Right cardiac atrium (tissue), 5 donors: ENCODE results near the gene TTC21A. TPM values are rescaled to one million over a fixed set of nuclear protein-coding genes. Genes with fewer than 3 reads are reported as not detected.
"Not testable (repeated sequence)": the region's sequence is repeated elsewhere in the genome, so short reads cannot be mapped to it uniquely, and the experiment has no call there.

ENCODE experiments used
- ATAC-seq, 2 donors: fragments of 200-7000 bp; cut with Tn5 transposase; one replicate each; pipeline versions ENCODE4 v1.8.0 to v1.9.1; 2020; ENCODE audit warnings: moderate library complexity in 2 of 2, mild to moderate bottlenecking in 1 of 2
- DNase-seq, 3 donors: peaks; one replicate each; pipeline ENCODE4 v3.0.0-alpha.2; 2020
- H3K27ac ChIP-seq: one replicate; pipeline ENCODE4 v1.5.1; 2013; ENCODE audit warnings: mild to moderate bottlenecking, low read length, control low read depth, moderate library complexity
- H3K27me3 ChIP-seq: one replicate; pipeline ENCODE4 v1.6.1; 2013; ENCODE audit not compliant: control insufficient read depth, insufficient read depth
- H3K4me1 ChIP-seq: one replicate; pipeline ENCODE4 v1.6.1; 2013; ENCODE audit warnings: low read length; ENCODE audit not compliant: control insufficient read depth, insufficient read depth
- H3K4me3 ChIP-seq: one replicate; pipeline ENCODE4 v1.5.1; 2013; ENCODE audit warnings: low read length, control low read depth
- H3K9me3 ChIP-seq: one replicate; pipeline ENCODE4 v1.6.1; 2013; ENCODE audit warnings: low read length; ENCODE audit not compliant: control insufficient read depth
- WGBS: extraction: QIAGEN DNeasy Blood & Tissue Kit; methylation state at CpG from one replicate; pipeline ENCODE4 v1.1.7; 2013; 5-methylcytosine and 5-hydroxymethylcytosine counted together
- intact Hi-C, 4 donors: fragments of 100-400 bp; cut with DNase I; formaldehyde crosslinking; loops; one replicate each; pipeline versions ENCODE4 v1.11.0 to v1.14.0; 2022 to 2023
- polyA plus RNA-seq: library from polyadenylated mRNA; stranded (reverse); fragments of 200-250 nt; gene quantifications from one replicate; pipeline ENCODE4 v1.2.3, GENCODE V29; 2013
- total RNA-seq, 4 donors: library from RNA; stranded (reverse); fragmentation: NEBNext Ultra II Directional; extraction: Animal tissue kit (Norgen Biotek cat#: 25700); gene quantifications; one replicate each; pipeline ENCODE4 v1.2.1, GENCODE V29; 2021
- donor health status: healthy with polysubstance abuse.
- donor health status: DM: no; HTN: yes; CAD: no.
- donor health status: DM: no; HTN: no; CAD: no.
- donor health status: DM: no; HTN: yes; CAD: no; lungs with severe emphysema.
- donor health status: DM: yes; HTN: yes; CAD: no.

Gene TTC21A
- total and polyA plus RNA-seq, 5 donors, result 1.9 to 3.4 (median 2.2) TPM

- DNase-seq, result no peak
- Histone ChIP-seq H3K4me1 (peaks cover 2% of the 10 kb centered on the region), H3K9me3 (no peaks in the 10 kb centered on the region), H3K27me3 (no peaks in the 10 kb centered on the region), H3K4me3 (no peak overlapping the region), H3K27ac (no peak overlapping the region)
- ATAC-seq, result no peak
- 53% methylated on average over 5 of the region's 5 CpGs for whole genome bisulfite sequencing
- intact Hi-C loops, result no loop called here
Measured at GRCh38 chr3:39158148-39158715, 50.8 kb downstream of the TTC21A start.

GRCh38 chr3:39164414-39164813 is 56.9 kb downstream of the TTC21A start:
- 94% methylated on average over 3 of the region's 3 CpGs for WGBS
- H3K4me3 ChIP-seq, result no peak overlapping the region
- no peaks in the 10 kb centered on the region for H3K27me3 ChIP-seq
- intact Hi-C loops, result no loop called here
- no peaks in the 10 kb centered on the region for H3K9me3 ChIP-seq
- no peak for ATAC-seq
- DNase-seq, result no peak
- peaks cover 8% of the 10 kb centered on the region for H3K4me1 ChIP-seq
- no peak overlapping the region for H3K27ac ChIP-seq

DNA sequence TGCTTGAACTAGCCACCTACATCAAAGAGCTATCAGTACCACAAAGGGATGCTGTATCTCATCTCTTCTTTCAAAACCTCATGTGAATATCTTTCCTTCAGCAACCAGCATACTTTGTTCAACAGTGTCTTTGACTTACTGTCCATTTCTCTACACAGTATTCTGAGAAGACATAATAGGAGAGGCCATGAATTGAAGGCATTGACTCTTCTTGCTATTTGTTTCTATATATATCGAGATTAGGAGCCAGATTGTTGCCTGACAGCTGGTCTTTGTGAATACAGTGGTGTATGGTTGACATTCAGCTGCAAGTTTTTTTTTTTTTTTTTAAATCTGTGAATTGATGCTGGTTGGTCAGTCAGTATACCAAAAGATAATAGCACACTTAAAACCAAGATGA is 58.0 kb downstream of the TTC21A start:
- H3K4me3 ChIP-seq, result no peak overlapping the region
- 56% methylated on average over 1 of the region's 1 CpG for WGBS
- H3K9me3 ChIP-seq, result no peaks in the 10 kb centered on the region
- DNase-seq (no peak), ATAC-seq (no peak)
- intact Hi-C loops, result no loop called here
- no peaks in the 10 kb centered on the region for H3K27me3 ChIP-seq
- no peak overlapping the region for H3K27ac ChIP-seq
- H3K4me1 ChIP-seq, result peaks cover 8% of the 10 kb centered on the region

- intact Hi-C loops, result no loop called here
- no peak overlapping the region for H3K27ac ChIP-seq
- H3K27me3 ChIP-seq, result no peaks in the 10 kb centered on the region
- peaks cover 8% of the 10 kb centered on the region for H3K4me1 ChIP-seq
- 49% methylated on average over 3 of the region's 3 CpGs for WGBS
- no peaks in the 10 kb centered on the region for H3K9me3 ChIP-seq
- H3K4me3 ChIP-seq, result no peak overlapping the region
- peak; percentile 78 to 92 for ATAC-seq
- peak in 2 of 3 donors; percentile 69 to 71 for DNase-seq
Measured at GRCh38 chr3:39166134-39166710, 58.7 kb downstream of the TTC21A start.

- Histone ChIP-seq H3K4me3 (no peak overlapping the region), H3K27ac (no peak overlapping the region), H3K9me3 (no peaks in the 10 kb centered on the region), H3K4me1 (peaks cover 8% of the 10 kb centered on the region), H3K27me3 (no peaks in the 10 kb centered on the region)
- ATAC-seq (peak in 1 of 2 donors; percentile 22), DNase-seq (no peak)
- 49% methylated on average over 1 of the region's 1 CpG for WGBS
- intact Hi-C loops, result no loop called here
Measured at GRCh38 chr3:39166932-39167532, 59.6 kb downstream of the TTC21A start.

DNA sequence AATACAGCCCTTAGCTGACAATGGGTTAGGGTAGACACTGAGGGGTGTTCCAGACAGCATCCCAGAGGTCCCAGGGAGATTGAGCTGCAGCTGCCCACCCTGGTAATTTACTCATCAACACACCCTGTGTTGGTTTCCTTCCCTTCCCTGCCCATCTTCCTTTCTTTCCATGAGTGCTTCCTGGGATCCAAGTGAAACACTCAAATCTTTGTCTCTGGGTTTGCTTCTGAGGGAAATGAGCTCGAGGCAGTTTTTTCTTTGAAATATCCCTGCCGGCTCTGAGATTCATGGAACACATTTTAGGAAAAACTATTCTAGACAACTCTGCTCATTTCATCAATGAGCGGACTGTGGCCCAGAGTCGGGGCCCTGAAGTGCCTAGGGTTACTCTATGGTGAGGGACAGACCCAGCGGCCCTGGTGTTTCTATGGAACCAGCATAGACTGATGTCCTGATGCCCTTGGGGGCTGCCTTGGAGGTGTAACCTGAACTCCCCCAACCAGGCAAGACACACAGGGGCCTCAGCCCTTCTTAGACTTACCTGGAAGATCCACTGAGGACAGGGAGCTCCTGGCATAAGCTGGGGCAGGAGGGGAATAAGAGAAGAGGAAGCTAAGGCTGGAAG is 60.8 kb downstream of the TTC21A start:
- Histone ChIP-seq H3K9me3 (no peaks in the 10 kb centered on the region), H3K27ac (no peak overlapping the region), H3K4me1 (peaks cover 8% of the 10 kb centered on the region), H3K27me3 (no peaks in the 10 kb centered on the region), H3K4me3 (no peak overlapping the region)
- ATAC-seq (no peak), DNase-seq (no peak)
- intact Hi-C loops, result no loop called here
- 87% methylated on average over 5 of the region's 5 CpGs for WGBS

DNA sequence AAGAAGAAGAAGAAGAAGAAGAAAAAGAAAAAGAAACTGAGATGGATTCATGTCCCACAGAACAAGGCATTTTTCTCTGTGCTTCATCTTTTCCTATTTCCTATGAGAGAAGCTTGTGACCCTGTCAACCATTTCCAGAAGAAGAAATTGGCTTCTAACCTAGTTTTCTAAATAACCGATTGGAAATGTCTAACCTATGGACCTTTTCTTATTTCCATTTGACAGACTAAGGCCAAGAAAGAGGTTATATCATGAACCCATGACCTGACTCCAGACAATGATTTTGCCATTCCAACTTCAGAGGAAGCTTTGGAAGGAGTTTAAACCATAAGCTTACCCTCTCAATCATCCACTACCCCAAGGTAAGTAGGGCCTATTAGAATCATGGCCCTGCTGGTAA is 62.2 kb downstream of the TTC21A start:
- intact Hi-C loops, result no loop called here
- WGBS, result 63% methylated on average over 1 of the region's 1 CpG
- DNase-seq, result no peak
- no peak overlapping the region for H3K4me3 ChIP-seq
- no peaks in the 10 kb centered on the region for H3K27me3 ChIP-seq
- ATAC-seq, result no peak
- H3K4me1 ChIP-seq, result peaks cover 8% of the 10 kb centered on the region
- H3K27ac ChIP-seq, result no peak overlapping the region
- H3K9me3 ChIP-seq, result no peaks in the 10 kb centered on the region

DNA sequence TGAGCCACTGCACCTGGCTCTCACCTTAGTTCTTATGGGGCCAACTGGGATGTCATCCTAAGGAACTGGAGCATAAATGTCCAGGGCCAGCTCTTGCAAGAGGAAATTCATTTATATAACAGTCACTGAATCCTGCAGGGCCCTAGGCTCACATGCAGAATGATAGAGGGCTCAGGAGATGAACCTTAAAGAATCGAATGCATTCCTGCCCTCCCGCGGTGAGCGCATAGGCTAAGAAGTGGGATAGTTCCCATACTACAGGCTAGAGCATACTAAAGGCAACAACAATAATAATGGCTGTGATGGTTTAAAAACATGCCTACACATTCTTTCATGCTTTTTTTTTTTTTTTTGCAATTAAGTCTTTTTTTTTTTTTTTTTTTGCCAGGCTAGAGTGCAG is 63.0 kb downstream of the TTC21A start:
- intact Hi-C loops, result no loop called here
- no peak for ATAC-seq

DNA sequence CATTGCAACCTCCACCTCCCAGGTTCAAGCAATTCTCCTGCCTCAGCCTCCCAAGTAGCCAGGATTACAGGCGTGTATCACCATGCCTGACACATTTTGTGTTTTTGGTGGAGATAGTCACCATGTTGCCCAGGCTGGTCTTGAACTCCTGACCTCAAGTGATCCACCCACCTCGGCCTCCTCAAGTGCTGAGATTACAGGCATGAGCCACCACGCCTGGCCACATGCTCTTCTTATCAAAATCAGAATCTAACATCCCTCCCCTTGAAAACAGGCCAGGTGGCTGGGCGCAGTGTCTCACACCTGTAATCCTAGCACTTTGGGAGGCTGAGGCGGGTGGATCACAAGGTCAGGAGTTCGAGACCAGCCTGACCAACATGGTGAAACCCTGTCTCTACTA is 63.4 kb downstream of the TTC21A start:
- H3K27me3 ChIP-seq, H3K27ac ChIP-seq, H3K4me1 ChIP-seq, intact Hi-C loops, ATAC-seq, DNase-seq, H3K4me3 ChIP-seq, H3K9me3 ChIP-seq: not testable (repeated sequence)
- whole genome bisulfite sequencing, result 91% methylated on average over 6 of the region's 6 CpGs

More for the DNA sequence above, 63.0 kb downstream of the TTC21A start:
- no peak overlapping the region for H3K4me3 ChIP-seq
- peaks cover 8% of the 10 kb centered on the region for H3K4me1 ChIP-seq
- no peak for DNase-seq
- 91% methylated on average over 4 of the region's 4 CpGs for whole genome bisulfite sequencing
- no peak overlapping the region for H3K27ac ChIP-seq
- no peaks in the 10 kb centered on the region for H3K27me3 ChIP-seq
- H3K9me3 ChIP-seq, result no peaks in the 10 kb centered on the region

- DNase-seq (no peak), ATAC-seq (no peak)
- Histone ChIP-seq H3K4me3 (no peak overlapping the region), H3K27me3 (no peaks in the 10 kb centered on the region), H3K9me3 (no peaks in the 10 kb centered on the region), H3K27ac (no peak overlapping the region), H3K4me1 (peaks cover under 1% of the 10 kb centered on the region)
- 85% methylated on average over 2 of the region's 2 CpGs for WGBS
- intact Hi-C loops, result no loop called here
Measured at GRCh38 chr3:39171860-39172259, 64.4 kb downstream of the TTC21A start.

DNA sequence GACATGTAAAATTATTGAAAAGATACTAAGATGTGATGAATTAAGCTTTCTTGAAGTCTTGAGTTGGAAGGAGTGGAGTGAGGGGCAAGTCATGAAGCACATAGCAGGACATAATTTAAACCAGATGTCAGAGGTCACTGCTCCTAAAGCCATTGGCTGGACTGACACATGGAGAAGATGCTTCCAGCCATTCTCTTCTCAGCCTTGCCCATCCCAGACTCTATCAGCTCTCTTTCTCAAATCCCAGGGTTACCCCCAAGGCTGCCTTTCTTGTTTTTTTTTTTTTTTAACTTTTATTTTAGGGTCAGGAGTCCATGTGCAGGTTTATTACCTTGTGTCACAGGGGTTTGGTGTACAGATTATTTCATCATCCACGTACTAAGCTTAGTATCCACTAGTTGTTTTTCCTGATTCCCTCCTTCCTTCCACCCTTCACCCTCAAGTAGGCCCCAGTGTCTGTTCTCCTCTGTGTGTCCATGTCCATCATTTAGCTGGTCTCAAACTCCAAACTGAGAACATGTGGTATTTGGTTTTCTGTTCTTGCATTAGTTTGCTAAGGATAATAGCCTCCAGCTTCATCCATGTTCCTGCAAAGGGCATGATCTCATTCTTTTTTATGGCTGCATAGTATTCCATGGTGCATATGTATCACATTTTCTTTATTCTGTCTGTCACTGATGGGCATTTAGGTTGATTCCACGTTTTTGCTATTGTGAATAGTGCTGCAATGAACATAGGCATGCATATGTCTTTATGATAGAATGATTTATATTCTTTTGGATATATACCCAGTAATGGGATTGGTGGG is 66.0 kb downstream of the TTC21A start:
- no peaks in the 10 kb centered on the region for H3K27me3 ChIP-seq
- intact Hi-C loops, result no loop called here
- no peak overlapping the region for H3K27ac ChIP-seq
- H3K4me1 ChIP-seq, result no peaks in the 10 kb centered on the region
- no peak for ATAC-seq
- WGBS, result 83% methylated on average over 2 of the region's 2 CpGs
- no peaks in the 10 kb centered on the region for H3K9me3 ChIP-seq
- no peak overlapping the region for H3K4me3 ChIP-seq
- no peak for DNase-seq
